GM21717 (cell line): ENCODE data around the gene RUNX1.
"Not testable (repeated sequence)": the region's sequence is repeated elsewhere in the genome, so short reads cannot be mapped to it uniquely, and the experiment has no call there.

Experiments used
- ATAC-seq: cut with Tn5 transposase; IDR thresholded peaks from one replicate; pipeline ENCODE4 v1.9.1; 2021; ENCODE audit warnings: mild to moderate bottlenecking, moderate library complexity; ENCODE audit not compliant: unreplicated experiment

The RUNX1 gene

DNA sequence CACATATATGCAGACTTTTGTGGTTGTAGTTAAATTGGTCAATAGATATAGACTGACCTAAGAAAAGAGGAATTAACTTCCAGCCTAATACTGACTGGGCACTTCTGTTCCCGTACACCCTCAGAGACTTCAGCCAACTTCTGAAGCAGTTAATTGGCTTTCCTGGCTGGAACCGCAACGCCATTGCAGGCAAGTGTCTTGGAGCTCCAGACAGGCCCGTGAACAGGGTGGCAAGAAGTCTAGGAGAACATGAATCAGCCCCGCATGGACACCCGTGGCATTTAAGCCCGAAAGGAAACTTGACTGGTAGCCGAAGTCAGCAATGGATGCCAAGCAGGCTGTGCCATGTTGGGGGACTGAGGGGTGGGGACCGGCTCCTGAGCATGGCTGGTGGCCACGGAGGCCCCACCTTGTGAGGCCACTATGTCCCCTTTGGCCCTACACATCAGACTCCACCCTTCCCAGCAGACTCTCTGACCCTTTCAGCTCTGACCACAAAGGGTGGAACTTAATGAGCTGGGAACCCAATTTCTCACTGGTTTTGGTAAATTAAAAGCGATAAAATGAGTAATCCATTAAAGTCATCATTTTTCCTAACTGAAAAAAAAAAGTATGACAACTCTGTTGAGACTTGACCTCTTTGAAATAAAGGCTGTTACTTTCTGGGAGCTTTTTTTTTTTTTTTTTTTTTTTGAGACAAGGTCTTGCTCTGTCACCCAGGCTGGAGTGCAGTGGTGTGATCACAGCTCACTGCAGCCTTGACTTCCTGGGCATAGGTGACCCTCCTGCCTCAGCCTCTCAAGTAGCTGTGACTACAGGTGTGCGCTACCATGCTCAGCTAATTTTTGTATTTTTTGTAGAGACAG lies 54.1 kb downstream of the RUNX1 start:
- ATAC-seq: no peak

DNA sequence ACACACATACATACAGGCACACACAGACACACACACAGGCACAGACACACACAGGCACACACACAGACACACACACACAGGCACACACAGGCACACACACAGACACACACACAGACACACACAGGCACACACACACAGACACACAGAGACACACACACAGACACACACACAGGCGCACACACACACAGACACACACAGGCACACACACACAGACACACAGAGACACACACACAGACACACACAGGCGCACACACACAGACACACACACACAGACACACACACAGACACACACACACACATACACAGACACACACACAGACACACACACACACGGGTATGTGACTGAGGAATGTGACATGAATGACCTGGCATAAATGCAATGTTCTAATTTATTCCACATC lies 55.6 kb downstream of the RUNX1 start:
- not testable (repeated sequence) for ATAC-seq

DNA sequence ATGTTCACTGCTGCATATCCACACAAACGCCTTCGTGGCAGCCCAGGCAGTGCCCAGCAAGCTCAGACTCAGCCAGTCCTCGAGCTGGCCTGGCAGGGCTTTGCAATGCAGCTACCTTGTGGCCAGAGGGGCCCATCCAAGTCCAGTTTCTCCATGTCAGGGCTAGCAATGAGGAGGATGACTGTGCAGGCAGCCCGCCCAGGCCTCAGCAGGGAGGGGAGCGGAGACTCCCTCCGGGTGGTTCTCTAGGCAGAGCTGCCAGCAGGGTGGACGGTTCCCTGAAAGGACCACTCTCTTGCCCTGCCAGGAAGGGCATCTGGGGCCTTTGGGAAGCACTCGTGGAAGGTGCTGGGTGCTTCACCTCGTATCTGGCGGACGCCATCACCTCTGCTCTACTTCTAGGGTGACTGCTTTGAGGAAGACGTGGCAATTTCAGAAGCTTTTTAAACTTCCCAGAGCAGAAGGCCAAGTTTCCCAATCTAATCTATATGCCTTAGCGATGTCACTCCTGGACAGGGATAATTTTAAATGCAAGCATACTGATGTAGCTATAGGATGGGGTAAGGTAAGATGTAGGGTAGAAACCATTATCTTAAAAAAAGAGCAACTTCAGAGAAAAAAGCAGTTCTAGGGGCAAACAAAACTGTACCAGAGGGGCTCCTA lies 56.2 kb downstream of the RUNX1 start:
- no peak for ATAC-seq

DNA sequence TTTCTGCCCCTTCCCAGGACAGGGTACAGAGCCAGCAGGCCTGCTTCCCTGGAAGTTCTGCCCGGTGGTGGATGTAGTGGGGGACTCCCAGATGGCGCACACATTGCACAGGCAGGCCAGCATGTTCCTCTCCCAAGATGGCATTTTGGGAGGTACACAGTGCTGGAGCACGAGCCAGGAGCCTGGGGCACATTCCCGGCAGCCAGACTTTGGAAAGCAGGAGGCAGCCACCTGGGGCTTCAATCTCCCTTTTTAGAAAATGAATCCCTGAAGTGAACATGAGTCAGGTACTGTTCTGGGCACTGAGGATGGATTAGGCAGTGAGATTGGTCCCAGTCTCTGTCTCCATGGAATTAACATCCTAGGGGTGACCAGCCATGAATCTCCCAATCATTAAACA lies 56.9 kb downstream of the RUNX1 start:
- ATAC-seq: no peak

DNA sequence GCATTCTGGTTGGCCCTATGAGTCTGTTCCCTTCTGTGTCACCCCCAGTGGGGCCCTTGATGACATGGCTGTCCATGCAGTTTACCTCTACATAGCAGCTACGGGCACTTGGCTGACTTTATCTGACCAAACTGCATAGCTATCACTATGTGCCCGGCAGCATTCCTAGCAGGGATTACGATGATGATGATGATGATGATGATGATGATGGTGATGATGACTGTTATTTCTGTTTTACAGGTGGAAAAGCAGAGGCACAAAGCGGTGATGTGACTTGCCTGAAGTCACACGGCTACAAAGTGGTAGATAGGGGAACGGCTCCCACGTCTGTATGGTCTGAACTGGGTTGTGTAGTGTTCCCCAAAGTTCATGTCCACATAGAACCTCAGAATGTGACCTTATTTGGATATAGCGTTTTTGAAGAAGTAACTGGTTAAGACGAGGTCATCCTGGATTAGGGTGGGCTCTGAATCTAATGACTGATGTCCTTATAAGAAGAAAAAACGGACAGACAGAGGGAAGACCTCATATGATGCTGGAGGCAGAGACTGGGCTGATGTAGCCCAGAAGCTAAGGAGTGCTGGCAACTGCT lies 57.6 kb downstream of the RUNX1 start:
- ATAC-seq: no peak

GRCh38 chr21:34990842-34991241 lies 58.3 kb downstream of the RUNX1 start:
- no peak for ATAC-seq

DNA sequence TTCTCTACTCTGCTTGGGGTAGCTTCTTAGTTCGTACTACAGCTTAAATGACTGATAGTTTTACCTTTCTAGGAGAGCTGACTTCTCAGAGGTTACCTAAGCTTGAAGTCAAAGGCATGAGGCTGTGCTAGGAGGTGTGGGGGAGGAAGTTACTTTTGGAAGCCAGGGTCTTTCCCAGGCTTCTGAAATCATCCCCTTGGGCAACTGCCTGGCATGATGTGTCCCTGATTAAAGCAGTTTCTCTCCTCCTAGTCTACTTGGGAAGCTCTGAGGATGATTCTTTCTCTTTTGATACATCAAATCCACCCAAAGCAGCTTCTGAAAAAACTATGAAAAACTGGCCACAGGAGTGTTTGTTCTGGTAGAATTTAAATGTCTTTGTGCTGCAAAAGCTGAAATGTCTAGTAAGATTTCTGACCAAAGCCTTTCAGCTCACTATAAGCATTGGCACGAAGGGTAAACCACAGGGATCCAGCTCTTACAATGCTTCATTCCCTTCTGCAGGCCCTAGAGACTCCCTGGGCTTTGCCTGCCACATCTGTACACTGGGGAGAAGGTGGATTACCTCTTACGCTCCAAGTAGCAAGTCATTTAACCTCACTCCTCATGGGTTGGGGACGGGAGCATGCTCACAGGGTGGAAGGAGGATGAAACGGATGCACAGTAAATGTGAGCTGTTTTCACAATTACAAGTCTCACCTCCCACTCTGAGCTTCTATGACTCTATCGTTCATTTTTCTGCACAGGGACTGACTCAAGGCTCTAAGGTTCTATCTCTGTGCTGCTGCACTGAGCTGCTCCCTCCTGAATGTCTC lies 59.6 kb downstream of the RUNX1 start:
- no peak for ATAC-seq

DNA sequence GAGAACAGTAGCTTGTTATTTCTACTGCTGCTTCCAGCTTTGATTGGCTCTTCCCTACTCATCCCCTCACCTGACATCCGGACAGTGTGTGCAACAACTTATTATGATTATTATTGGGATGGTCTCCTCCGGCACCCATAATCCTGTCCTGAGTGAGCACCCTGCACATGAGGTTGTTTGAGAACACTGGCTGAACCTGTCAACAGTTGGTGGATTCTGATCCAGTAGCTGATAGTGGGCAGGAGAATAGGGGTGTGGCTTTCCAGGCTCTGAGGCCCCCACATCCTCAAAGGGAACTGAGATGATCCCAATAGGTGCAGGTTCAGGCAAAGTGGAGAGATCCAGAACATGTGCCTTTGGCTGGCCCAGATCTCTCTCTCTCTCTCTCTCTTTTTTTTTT lies 60.5 kb downstream of the RUNX1 start:
- ATAC-seq: no peak

- ATAC-seq: no peak
These were observed 61.0 kb downstream of the RUNX1 start for GRCh38 chr21:34988139-34988538.

GRCh38 chr21:34987501-34988072 lies 61.5 kb downstream of the RUNX1 start:
- ATAC-seq: no peak

DNA sequence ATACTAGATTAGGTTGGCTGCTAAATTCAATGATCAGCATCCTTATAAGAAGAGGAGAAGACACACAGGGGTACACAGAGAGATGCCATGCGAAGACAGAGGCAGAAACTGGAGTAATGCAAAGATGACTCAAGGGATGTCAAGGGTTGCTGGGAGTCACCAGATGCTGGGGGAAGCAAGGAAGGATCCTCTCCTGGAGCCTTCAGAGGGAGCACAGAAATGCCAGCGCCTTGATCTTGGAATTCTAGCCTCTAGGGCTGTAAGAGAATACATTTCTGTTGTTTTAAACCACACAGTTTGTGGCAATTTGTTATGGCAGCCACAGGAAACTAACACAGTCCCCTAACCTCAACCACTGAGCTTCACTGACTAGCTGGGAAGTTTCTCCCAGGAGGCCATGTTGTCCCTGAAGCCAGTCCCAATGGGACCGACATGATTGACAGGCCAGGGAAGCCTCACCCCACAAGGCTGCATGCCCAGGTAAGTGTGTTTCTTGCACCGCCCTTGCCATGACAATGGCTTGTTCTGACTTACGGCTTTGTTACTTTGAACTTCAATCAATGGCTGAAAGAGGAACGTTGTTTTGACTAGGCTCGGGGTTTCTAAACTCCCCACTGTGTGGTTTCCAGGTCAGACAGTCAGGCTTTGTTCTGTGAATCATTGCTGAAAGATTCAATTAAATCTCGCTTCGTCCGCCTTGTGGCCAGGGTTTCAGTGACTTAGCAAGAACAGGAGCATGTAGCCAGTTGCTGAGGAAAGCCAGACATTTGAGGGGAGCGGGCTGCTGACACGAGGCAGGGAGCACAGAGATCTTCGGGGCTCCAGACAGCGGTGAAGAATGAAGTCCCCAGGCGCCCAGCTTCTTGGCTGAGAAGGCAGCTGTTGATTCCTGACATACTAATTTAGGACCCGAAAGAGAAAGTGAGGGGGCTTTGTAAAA lies 62.3 kb downstream of the RUNX1 start:
- ATAC-seq: peak; percentile 52

- ATAC-seq: no peak
These were observed 64.6 kb downstream of the RUNX1 start for GRCh38 chr21:34984356-34985058.

GRCh38 chr21:34983680-34984086 lies 65.4 kb downstream of the RUNX1 start:
- no peak for ATAC-seq

DNA sequence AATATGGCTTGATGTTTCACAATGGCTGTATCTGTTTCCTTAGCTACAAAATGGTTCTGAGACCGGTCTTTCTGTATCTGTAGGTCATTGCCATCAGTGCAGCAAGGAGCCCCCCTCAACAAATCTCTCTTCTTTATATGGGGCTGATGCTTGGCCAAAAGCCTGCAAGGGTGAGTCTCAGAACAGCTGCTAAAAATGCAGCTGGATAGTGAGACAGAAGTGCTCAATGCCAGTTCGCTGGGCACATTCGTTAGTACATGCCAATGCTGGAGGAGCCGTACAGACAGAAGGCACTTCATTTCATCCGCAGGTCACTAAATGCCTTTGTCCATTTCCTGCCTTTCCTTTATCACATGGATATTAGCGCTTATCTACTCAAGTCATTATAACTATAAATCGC lies 67.3 kb downstream of the RUNX1 start:
- no peak for ATAC-seq

DNA sequence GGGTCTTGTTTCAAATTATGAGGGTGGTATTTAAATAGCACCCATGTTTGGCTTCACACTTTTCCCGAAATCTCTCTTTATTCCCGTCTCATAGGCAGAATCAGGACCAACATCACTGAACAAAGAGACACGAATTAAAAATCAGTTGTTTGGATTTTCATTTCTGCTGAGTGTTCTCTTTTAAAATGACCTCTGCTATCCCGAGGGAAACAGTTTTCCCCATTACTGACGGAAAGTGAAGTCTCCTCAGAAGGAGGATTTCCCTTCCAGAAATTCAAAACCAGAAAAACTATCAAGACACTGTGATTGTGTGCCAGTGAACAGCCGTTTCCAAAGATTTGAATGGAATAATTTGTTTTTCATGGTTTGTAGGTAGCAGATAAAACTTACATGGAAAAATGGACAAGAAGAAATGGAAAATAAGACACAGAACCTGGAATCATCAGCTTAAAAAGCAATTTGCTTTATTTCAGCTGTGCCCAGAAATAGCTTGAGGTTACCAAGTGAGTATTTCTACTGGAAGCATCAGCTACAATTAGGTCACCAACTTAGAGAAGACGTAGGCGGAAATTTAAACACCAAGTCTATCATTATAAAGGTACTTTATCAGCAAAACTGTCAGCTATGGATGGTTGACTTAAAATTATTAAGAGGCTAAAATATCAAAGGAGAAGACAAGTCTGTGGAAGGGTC lies 68.5 kb downstream of the RUNX1 start:
- ATAC-seq: no peak

GRCh38 chr21:34979383-34979782 lies 69.7 kb downstream of the RUNX1 start:
- no peak for ATAC-seq

DNA sequence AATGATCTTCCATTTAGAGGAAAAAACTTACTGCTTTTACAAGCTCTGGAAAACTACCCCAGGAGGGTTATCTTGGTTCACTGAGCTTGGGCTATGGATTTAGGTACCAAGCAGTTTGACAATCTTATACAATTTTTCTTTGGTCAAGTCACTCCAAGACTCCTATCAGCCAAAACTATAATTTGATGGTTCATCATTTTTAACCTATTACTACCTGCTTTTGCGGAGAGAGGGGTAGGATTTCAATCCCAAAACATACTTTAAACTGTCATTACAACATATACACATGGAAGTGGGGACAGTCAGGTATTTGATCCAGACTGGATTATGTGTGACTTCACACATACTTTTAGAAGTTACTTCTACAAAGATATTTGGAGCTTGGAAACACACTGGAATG lies 71.8 kb downstream of the RUNX1 start:
- no peak for ATAC-seq

DNA sequence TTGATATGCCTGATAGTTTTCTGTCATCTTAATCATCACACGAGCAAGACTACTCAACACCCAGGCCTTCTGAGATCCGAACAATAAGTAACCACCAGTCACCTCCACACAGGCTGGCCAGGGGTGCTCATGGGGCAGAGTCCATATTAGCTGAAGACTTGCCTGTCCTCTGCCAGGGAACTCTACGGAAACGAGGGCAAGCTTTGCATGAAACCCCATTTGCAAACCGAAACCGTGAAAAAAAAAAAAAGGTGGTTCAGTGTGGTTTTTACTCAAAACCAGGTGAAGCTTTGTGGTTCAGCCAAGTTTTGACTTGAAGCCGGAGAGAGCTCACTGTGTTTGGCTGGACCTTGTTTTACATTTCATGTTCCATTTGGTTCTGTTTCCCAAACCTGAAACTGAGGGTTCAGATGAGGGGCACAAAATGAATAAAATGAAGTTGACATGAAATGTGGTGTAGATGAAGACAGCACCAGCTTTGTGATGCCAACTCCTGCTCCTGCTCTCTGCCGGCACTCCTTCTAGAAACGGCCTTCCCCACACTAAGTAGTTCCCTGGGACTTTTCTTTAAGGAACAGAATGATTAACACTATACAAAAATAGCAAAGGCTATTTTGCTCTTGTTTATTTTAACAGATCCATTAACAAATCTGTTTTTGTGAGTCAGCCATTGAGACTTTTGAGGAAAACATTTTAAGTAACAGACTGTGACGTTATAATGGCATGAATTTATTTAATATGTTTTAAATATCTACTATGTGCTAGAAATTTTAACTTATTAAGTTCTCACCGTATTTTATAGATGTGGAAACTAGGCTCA lies 74.7 kb downstream of the RUNX1 start:
- ATAC-seq: peak; percentile 72
